A549 (cell line): Measurements from ENCODE around the gene XYLB. TPM values are rescaled to one million over a fixed set of nuclear protein-coding genes. Genes with fewer than 3 reads are reported as not detected.

Source experiments
- ATAC-seq, 2 experiments: fragments of 200-7000 bp in 1 of 2; fragments of >200 bp in 1 of 2; cut with Nextera tagmentation in 1 of 2; cut with Tn5 transposase in 1 of 2; 3 replicates each; pipeline versions ENCODE4 v1.8.0 to v1.9.1; 2018 to 2020; ENCODE audit warnings: mild to moderate bottlenecking in 1 of 2, moderate library complexity in 1 of 2
- CTCF ChIA-PET: fragments of 300-600 bp; sonication (Branson Sonifier 250); formaldehyde crosslinking; extraction: SDS; loops from one replicate; lab custom pipeline; 2021; ENCODE audit warnings: antibody characterized with exemption, inconsistent platforms; lab: Yijun Ruan, JAX
- POLR2A ChIA-PET: fragments of 350-600 bp; formaldehyde crosslinking; extraction: SDS; loops from one replicate; lab custom pipeline; 2021; ENCODE audit warnings: antibody characterized with exemption, inconsistent platforms; lab: Yijun Ruan, JAX
- DNase-seq, 2 experiments: peaks; one replicate each; pipeline versions ENCODE4 v3.0.0 to v3.0.0-alpha.2; 2011 to 2016; ENCODE audit warnings: low read depth in 1 of 2, low spot score in 1 of 2
- FAIRE-seq: peaks from 2 replicates; lab custom pipeline; 2011; peaks lifted over from hg19 to GRCh38; lab: Jason Lieb, UNC
- H3K27ac ChIP-seq, 2 experiments: fragments of >200 bp; sonication (Bioruptor Twin); formaldehyde crosslinking; 3 replicates each; pipeline ENCODE4 v1.5.1; 2016 to 2017
- H3K4me1 ChIP-seq: fragments of >200 bp; sonication (Bioruptor Twin); formaldehyde crosslinking; 3 replicates; pipeline ENCODE4 v1.6.1; 2016
- H3K4me2 ChIP-seq: fragments of >200 bp; sonication (Bioruptor Twin); formaldehyde crosslinking; 3 replicates; pipeline ENCODE4 v1.6.1; 2016
- H3K4me3 ChIP-seq: fragments of >200 bp; sonication (Bioruptor Twin); formaldehyde crosslinking; 3 replicates; pipeline ENCODE4 v1.5.1; 2016
- H3K9me3 ChIP-seq: fragments of >200 bp; sonication (Bioruptor Twin); formaldehyde crosslinking; 3 replicates; pipeline ENCODE4 v1.6.1; 2016
- ATOH8 ChIP-seq: fragments of 250-450 bp; sonication (Bioruptor Pico); IDR thresholded peaks from 2 replicates; pipeline ENCODE4 v1.5.0; 2020; ENCODE audit warnings: low read depth, mild to moderate bottlenecking, moderate library complexity
- BHLHE40 ChIP-seq: IDR thresholded peaks from 2 replicates; pipeline ENCODE4 v1.6.1; 2012; ENCODE audit warnings: low read depth, low read length, inconsistent platforms
- CBX8 ChIP-seq: fragments of 200-600 bp; sonication (generic); IDR thresholded peaks from 2 replicates; pipeline ENCODE4 v1.6.1; 2016
- CEBPB ChIP-seq, 2 experiments: fragments of >200 bp in 1 of 2; sonication (Bioruptor Twin) in 1 of 2; formaldehyde crosslinking in 1 of 2; IDR thresholded peaks; 2 replicates each; pipeline ENCODE4 v1.6.1; 2012 to 2016
- E2F6 ChIP-seq: IDR thresholded peaks from 2 replicates; pipeline ENCODE4 v1.6.1; 2012; ENCODE audit warnings: low read depth, borderline replicate concordance
- EHMT2 ChIP-seq: fragments of 200-600 bp; sonication (generic); IDR thresholded peaks from 2 replicates; pipeline ENCODE4 v1.6.1; 2016; ENCODE audit warnings: antibody characterized with exemption, low read depth, mild to moderate bottlenecking, moderate library complexity
- ELK1 ChIP-seq: fragments of 150-350 bp; IDR thresholded peaks from 2 replicates; pipeline ENCODE4 v1.6.1; 2014; ENCODE audit warnings: low read depth, mild to moderate bottlenecking, low read length
- ESRRA ChIP-seq: fragments of 150-350 bp; IDR thresholded peaks from 2 replicates; pipeline ENCODE4 v1.6.1; 2014; ENCODE audit warnings: mild to moderate bottlenecking, low read length, borderline replicate concordance
- FOSB ChIP-seq: fragments of 250-450 bp; sonication (Bioruptor Pico); IDR thresholded peaks from 2 replicates; pipeline ENCODE4 v1.5.0; 2020; ENCODE audit warnings: mild to moderate bottlenecking, moderate library complexity
- FOSL2 ChIP-seq, 2 experiments: fragments of 450-650 bp in 1 of 2; fragments of >200 bp in 1 of 2; sonication (Bioruptor Twin) in 1 of 2; formaldehyde crosslinking; IDR thresholded peaks; 2 replicates each; pipeline versions ENCODE4 v1.5.0 to v1.6.1; 2016 to 2020; ENCODE audit warnings: mild to moderate bottlenecking in 1 of 2, moderate library complexity in 1 of 2
- FOXS1 ChIP-seq: fragments of 250-450 bp; sonication (Bioruptor Pico); IDR thresholded peaks from 2 replicates; pipeline ENCODE4 v1.5.0; 2020; ENCODE audit warnings: mild to moderate bottlenecking, moderate library complexity
- HOXA7 ChIP-seq: fragments of 250-450 bp; sonication (Bioruptor Pico); IDR thresholded peaks from 2 replicates; pipeline ENCODE4 v1.5.0; 2020; ENCODE audit warnings: mild to moderate bottlenecking, moderate library complexity
- JUN ChIP-seq, 2 experiments: fragments of >200 bp; sonication (Bioruptor Twin); formaldehyde crosslinking; IDR thresholded peaks; 2 replicates in 1 of 2; 3 replicates in 1 of 2; pipeline ENCODE4 v1.6.1; 2016 to 2017
- MAFK ChIP-seq: fragments of 450-650 bp; IDR thresholded peaks from 2 replicates; pipeline ENCODE4 v1.6.1; 2014; ENCODE audit not compliant: partially characterized antibody
- NFE2L2 ChIP-seq: fragments of 150-350 bp; conservative IDR thresholded peaks from 2 replicates; pipeline ENCODE4 v1.6.1; 2014; ENCODE audit warnings: low read length
- NR3C1 ChIP-seq: fragments of >200 bp; sonication (Bioruptor Twin); formaldehyde crosslinking; IDR thresholded peaks from 3 replicates; pipeline ENCODE4 v1.6.1; 2017
- PHF8 ChIP-seq: fragments of 200-600 bp; sonication (generic); IDR thresholded peaks from 2 replicates; pipeline ENCODE4 v1.6.1; 2016; ENCODE audit warnings: low read depth, mild to moderate bottlenecking, antibody characterized with exemption, moderate library complexity, borderline replicate concordance
- REST ChIP-seq: fragments of 200-600 bp; sonication (generic); IDR thresholded peaks from 2 replicates; pipeline ENCODE4 v1.6.1; 2016; ENCODE audit warnings: antibody characterized with exemption, mild to moderate bottlenecking, moderate library complexity
- TFCP2L1 ChIP-seq: fragments of 250-450 bp; sonication (Bioruptor Pico); IDR thresholded peaks from 2 replicates; pipeline ENCODE4 v1.5.0; 2021; ENCODE audit warnings: mild to moderate bottlenecking
- TP53 ChIP-seq: fragments of 250-450 bp; sonication (Bioruptor Pico); IDR thresholded peaks from 2 replicates; pipeline ENCODE4 v1.5.0; 2021; ENCODE audit warnings: mild to moderate bottlenecking, moderate library complexity
- USF2 ChIP-seq: fragments of 450-650 bp; IDR thresholded peaks from 2 replicates; pipeline ENCODE4 v1.6.1; 2014; ENCODE audit warnings: antibody characterized with exemption
- WGBS: methylation state at CpG from one replicate; pipeline ENCODE4 v1.1.6; 2017; ENCODE audit errors: missing lambda C conversion rate; 5-methylcytosine and 5-hydroxymethylcytosine counted together
- polyA plus RNA-seq, 4 experiments: library from polyadenylated mRNA; depleted of rRNA in 3 of 4; stranded (reverse); fragments of >200 nt; fragmentation: RNase III in 1 of 4; extraction: RNeasy Plus Mini Kit Qiagen cat#74134 plus additional on column Dnase treatment in 1 of 4; gene quantifications; 2 replicates in 3 of 4; 3 replicates in 1 of 4; pipeline ENCODE4 v1.2.3, GENCODE V29; 2011 to 2017

XYLB gene
- polyA plus RNA-seq, 2 of the 4 experiments (the other 2 are of a cell fraction), result 4.9 to 5.4 TPM

GRCh38 chr3:38314112-38314763 lies 32.3 kb upstream of the XYLB start:
- CTCF ChIA-PET, result interaction anchor here (1.0 to 1.2 kb wide), 2 partner anchors 16 to 339 kb away, joined by 3 to 5 read pairs; no protein-coding TSS in a partner anchor

GRCh38 chr3:38314764-38315487 lies 31.7 kb upstream of the XYLB start:
- Histone ChIP-seq H3K4me2 (no peak overlapping the region), H3K27ac (no peak overlapping the region), H3K9me3 (no peaks in the 10 kb centered on the region), H3K4me1 (no peaks in the 10 kb centered on the region), H3K4me3 (no peak overlapping the region)
- WGBS, result 42% methylated on average over 5 of the region's 5 CpGs
- DNase-seq, result no peak
- TF ChIP-seq ELK1 (no peak), NR3C1 (no peak), BHLHE40 (no peak), JUN (IDR thresholded peaks at IDR 0.05) (no peak), MAFK (no peak), FOSB (CRISPR knock-in tag) (no peak), ATOH8 (CRISPR knock-in tag) (no peak), HOXA7 (CRISPR knock-in tag) (no peak), USF2 (no peak), FOXS1 (CRISPR knock-in tag) (no peak), TP53 (CRISPR knock-in tag) (no peak), REST (no peak), CBX8 (no peak), NFE2L2 (no peak), FOSL2 (IDR thresholded peaks at IDR 0.05) (no peak), FOSL2 (CRISPR knock-in tag; IDR thresholded peaks at IDR 0.05) (no peak), E2F6 (no peak), ESRRA (no peak), CEBPB (IDR thresholded peaks at IDR 0.05) (no peak), TFCP2L1 (no peak)
- CTCF ChIA-PET, result interaction anchor here (1.0 to 1.2 kb wide), 2 partner anchors 17 to 340 kb away, joined by 3 to 5 read pairs; no protein-coding TSS in a partner anchor
- no peak; a peak in 1 of 6 replicates for ATAC-seq
- no peak for FAIRE-seq
- POLR2A ChIA-PET, result no interaction called here

More at GRCh38 chr3:38314112-38314763, 32.3 kb upstream of the XYLB start:
- FAIRE-seq (no peak), DNase-seq (no peak), ATAC-seq (no peak)
- Histone ChIP-seq H3K4me2 (no peak overlapping the region), H3K4me3 (no peak overlapping the region), H3K9me3 (no peaks in the 10 kb centered on the region), H3K27ac (no peak overlapping the region), H3K4me1 (no peaks in the 10 kb centered on the region)
- POLR2A ChIA-PET, result no interaction called here
- 74% methylated on average over 4 of the region's 4 CpGs for WGBS
- TF ChIP-seq FOSL2 (IDR thresholded peaks at IDR 0.05), result no peak
- TF ChIP-seq FOSL2 (CRISPR knock-in tag; IDR thresholded peaks at IDR 0.05), result no peak
- no peak for TF ChIP-seq PHF8
- TF ChIP-seq CEBPB (IDR thresholded peaks at IDR 0.05), result no peak
- no peak for TF ChIP-seq NR3C1
- TF ChIP-seq FOXS1 (CRISPR knock-in tag), result no peak
- no peak for TF ChIP-seq EHMT2
- TF ChIP-seq, all 56 proteins: peak for 0
